Transverse colon (tissue), 4 donors: ENCODE measurements around the gene ZCCHC17. TPM values are rescaled to one million over a fixed set of nuclear protein-coding genes. Genes with fewer than 3 reads are reported as not detected.

Source experiments
- DNase-seq: peaks from one replicate; pipeline ENCODE4 v3.0.0-alpha.2; 2019
- H3K27ac ChIP-seq, 4 donors: fragments of 200-600 bp; sonication (generic); 2 replicates each; pipeline ENCODE4 v1.5.1; 2016 to 2018; ENCODE audit warnings: inconsistent platforms in 4 of 4
- H3K27me3 ChIP-seq: fragments of 200-600 bp; sonication (generic); 2 replicates; pipeline ENCODE4 v1.5.1; 2017; ENCODE audit warnings: inconsistent platforms
- H3K36me3 ChIP-seq, 4 donors: fragments of 200-600 bp; sonication (generic); 2 replicates each; pipeline ENCODE4 v1.5.1; 2017 to 2019; ENCODE audit warnings: inconsistent platforms in 4 of 4
- H3K4me1 ChIP-seq, 4 donors: fragments of 200-600 bp; sonication (generic); 2 replicates each; pipeline ENCODE4 v1.5.1; 2017 to 2020; ENCODE audit warnings: inconsistent platforms in 4 of 4
- H3K4me3 ChIP-seq, 4 donors: fragments of 200-600 bp; sonication (generic); 1 replicate in 1 of 4; 2 replicates in 3 of 4; pipeline versions ENCODE4 v1.5.1 to v1.6.1; 2017 to 2019; ENCODE audit warnings: inconsistent platforms in 4 of 4
- H3K9me3 ChIP-seq, 2 donors: fragments of 200-600 bp; sonication (generic); 2 replicates each; pipeline ENCODE4 v1.5.1; 2017 to 2019; ENCODE audit warnings: inconsistent platforms in 2 of 2
- EP300 ChIP-seq: sonication (generic); formaldehyde crosslinking; IDR thresholded peaks from one replicate; pipeline ENCODE4 v1.6.1; 2017; ENCODE audit warnings: antibody characterized with exemption, low read depth
- POLR2A ChIP-seq: fragments of 450-650 bp; IDR thresholded peaks from one replicate; pipeline ENCODE4 v1.6.1; 2016; ENCODE audit warnings: antibody characterized with exemption, mild to moderate bottlenecking, moderate library complexity
- POLR2AphosphoS5 ChIP-seq, 3 donors: sonication (generic); formaldehyde crosslinking; IDR thresholded peaks; one replicate each; pipeline ENCODE4 v1.6.1; 2016; ENCODE audit warnings: antibody characterized with exemption in 3 of 3
- WGBS, 2 donors: methylation state at CpG; one replicate each; pipeline ENCODE4 v1.1.5; 2018; ENCODE audit warnings: low coverage in 1 of 2; 5-methylcytosine and 5-hydroxymethylcytosine counted together
- in situ Hi-C, 4 donors: fragments of 200-750 bp; cut with MboI; loops; one replicate each; pipeline versions ENCODE4 v1.15.0 to v1.15.1; 2017; ENCODE audit warnings: low sequenced_read_pairs in 3 of 4, low pct_ligation_motif_present in 1 of 4, low pct_unique_long_range_greater_than_20kb in 1 of 4
- intact Hi-C: fragments of 100-400 bp; cut with DNase I; formaldehyde crosslinking; loops from one replicate; pipeline ENCODE4 v1.15.1; 2023; ENCODE audit warnings: low total_unique reads
- total RNA-seq, 4 donors: library from RNA; depleted of rRNA; stranded (reverse); fragments of >200 nt; gene quantifications; one replicate each; pipeline ENCODE4 v1.1.0, GENCODE V29; 2016
- TF ChIP-seq, protein P1 (sequence below), 5 experiments: fragments of 200-600 bp in 3 of 5; fragments of 450-650 bp in 2 of 5; sonication (generic) in 3 of 5; IDR thresholded peaks; 1 replicate in 2 of 5; 2 replicates in 3 of 5; pipeline ENCODE4 v1.5.1; 2016 to 2017; ENCODE audit warnings: antibody characterized with exemption in 5 of 5, inconsistent platforms in 3 of 5, mild to moderate bottlenecking in 2 of 5, moderate library complexity in 1 of 5

Gene ZCCHC17
- total RNA-seq, 4 donors from 2014 or later, result 4.8 to 18.7 (median 13.7) TPM

DNA sequence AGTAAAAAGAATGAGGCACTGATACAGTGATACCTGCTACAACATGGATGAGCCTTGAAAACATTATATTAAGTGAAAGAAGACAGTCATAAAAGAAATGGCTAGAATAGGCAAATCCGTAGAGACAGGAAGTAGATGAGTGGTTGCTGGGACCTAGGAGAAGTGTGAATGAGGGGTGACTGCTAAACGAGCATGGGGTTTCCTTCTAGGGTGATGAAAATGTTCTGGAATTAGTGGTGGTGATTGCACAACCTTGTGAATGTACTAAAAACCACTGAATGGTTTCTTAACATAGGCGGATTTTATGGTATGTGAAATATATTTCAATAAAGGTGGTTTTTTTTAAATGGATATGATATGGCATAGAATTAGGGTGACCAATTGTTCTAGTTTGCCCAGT, 103.6 kb downstream of the ZCCHC17 start:
- H3K27ac ChIP-seq, result no peak overlapping the region
- in situ Hi-C loops, result no loop called here
- intact Hi-C loops, result no loop called here
- no peak for TF ChIP-seq POLR2AphosphoS5 (IDR thresholded peaks at IDR 0.05)
- TF ChIP-seq, protein P1, sequence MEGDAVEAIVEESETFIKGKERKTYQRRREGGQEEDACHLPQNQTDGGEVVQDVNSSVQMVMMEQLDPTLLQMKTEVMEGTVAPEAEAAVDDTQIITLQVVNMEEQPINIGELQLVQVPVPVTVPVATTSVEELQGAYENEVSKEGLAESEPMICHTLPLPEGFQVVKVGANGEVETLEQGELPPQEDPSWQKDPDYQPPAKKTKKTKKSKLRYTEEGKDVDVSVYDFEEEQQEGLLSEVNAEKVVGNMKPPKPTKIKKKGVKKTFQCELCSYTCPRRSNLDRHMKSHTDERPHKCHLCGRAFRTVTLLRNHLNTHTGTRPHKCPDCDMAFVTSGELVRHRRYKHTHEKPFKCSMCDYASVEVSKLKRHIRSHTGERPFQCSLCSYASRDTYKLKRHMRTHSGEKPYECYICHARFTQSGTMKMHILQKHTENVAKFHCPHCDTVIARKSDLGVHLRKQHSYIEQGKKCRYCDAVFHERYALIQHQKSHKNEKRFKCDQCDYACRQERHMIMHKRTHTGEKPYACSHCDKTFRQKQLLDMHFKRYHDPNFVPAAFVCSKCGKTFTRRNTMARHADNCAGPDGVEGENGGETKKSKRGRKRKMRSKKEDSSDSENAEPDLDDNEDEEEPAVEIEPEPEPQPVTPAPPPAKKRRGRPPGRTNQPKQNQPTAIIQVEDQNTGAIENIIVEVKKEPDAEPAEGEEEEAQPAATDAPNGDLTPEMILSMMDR (IDR thresholded peaks at IDR 0.05), result no peak
- no peak for TF ChIP-seq EP300
- no peak for TF ChIP-seq POLR2A
- no peaks in the 10 kb centered on the region for H3K9me3 ChIP-seq
- no peaks in the 10 kb centered on the region for H3K27me3 ChIP-seq
- WGBS, 2 donors, result 41 to 47% methylated on average over 3 of the region's 3 CpGs
- DNase-seq, result no peak
- H3K4me1 ChIP-seq, result no peaks in the 10 kb centered on the region
- no peaks in the 10 kb centered on the region for H3K36me3 ChIP-seq
- H3K4me3 ChIP-seq, result no peak overlapping the region

DNA sequence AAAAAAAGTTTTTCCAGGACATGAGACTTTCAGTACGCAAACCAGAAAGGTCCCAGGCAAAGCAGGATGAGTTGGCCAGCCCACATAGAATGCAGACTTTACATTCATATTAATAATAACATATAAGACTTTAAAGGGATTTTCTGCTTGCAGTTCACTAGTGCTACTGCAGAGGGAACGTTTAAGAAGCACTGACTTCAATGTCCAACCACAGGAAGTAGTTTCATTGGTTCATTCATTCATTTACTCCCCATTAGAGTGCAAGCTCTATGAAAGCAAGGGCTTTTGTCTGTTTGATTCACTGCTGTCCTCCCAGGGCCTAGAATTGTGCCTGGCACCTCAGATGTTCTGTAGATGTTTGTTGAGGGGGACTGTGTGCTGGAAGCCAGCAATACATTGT, 104.4 kb downstream of the ZCCHC17 start:
- TF ChIP-seq EP300 (no peak), POLR2A (no peak), POLR2AphosphoS5 (IDR thresholded peaks at IDR 0.05) (no peak)
- TF ChIP-seq, protein P1 (IDR thresholded peaks at IDR 0.05), result no peak
- Histone ChIP-seq H3K4me3 (no peak overlapping the region), H3K4me1 (no peaks in the 10 kb centered on the region), H3K27ac (no peak overlapping the region), H3K36me3 (no peaks in the 10 kb centered on the region), H3K27me3 (no peaks in the 10 kb centered on the region), H3K9me3 (no peaks in the 10 kb centered on the region)
- intact Hi-C loops (no loop called here), in situ Hi-C loops (no loop called here)
- WGBS, 2 donors, result 0 to 56% methylated on average over 1 to 2 of the region's 2 CpGs
- no peak for DNase-seq

DNA sequence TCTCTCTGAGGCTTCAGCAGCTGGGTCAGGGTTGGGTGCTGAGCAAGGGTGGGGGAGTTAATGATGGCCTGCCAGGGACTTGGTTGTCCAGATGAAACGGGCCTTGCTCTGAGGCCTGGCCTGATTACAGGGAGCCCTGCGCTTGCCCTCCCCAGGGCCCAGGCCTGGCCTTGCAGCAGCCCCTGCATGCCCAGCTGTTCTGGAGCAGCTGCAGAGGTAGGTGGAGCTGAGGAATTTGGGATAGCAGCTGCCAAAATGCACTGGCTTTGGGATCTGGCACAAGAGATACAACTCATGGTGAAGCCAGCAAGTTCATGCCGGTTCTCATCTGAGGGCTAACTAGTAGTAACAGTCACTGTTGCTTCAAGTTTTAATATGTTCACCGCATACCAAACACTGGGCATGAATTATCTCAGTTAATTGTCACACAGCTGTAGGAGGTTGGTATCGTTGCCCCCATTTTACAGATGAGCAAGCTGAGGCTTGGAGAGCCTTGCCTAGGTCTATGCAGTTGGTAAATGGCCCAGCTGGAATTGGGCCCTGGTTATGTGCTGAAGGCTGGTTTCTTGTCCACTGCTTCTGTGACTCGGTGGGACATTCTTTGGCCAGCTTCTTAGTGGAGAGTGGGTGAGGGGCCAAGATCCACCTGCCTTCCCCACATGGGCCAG, 108.9 kb downstream of the ZCCHC17 start:
- Histone ChIP-seq H3K4me1 (no peaks in the 10 kb centered on the region), H3K27ac (no peak overlapping the region), H3K9me3 (no peaks in the 10 kb centered on the region), H3K4me3 (no peak overlapping the region), H3K27me3 (no peaks in the 10 kb centered on the region), H3K36me3 (no peaks in the 10 kb centered on the region)
- in situ Hi-C loops (no loop called here), intact Hi-C loops (no loop called here)
- TF ChIP-seq POLR2AphosphoS5 (IDR thresholded peaks at IDR 0.05), result no peak
- TF ChIP-seq EP300, result no peak
- TF ChIP-seq, protein P1 (IDR thresholded peaks at IDR 0.05), result no peak
- TF ChIP-seq POLR2A, result no peak
- no peak for DNase-seq
- 91 to 100% methylated on average over 1 to 6 of the region's 6 CpGs for WGBS, 2 donors

DNA sequence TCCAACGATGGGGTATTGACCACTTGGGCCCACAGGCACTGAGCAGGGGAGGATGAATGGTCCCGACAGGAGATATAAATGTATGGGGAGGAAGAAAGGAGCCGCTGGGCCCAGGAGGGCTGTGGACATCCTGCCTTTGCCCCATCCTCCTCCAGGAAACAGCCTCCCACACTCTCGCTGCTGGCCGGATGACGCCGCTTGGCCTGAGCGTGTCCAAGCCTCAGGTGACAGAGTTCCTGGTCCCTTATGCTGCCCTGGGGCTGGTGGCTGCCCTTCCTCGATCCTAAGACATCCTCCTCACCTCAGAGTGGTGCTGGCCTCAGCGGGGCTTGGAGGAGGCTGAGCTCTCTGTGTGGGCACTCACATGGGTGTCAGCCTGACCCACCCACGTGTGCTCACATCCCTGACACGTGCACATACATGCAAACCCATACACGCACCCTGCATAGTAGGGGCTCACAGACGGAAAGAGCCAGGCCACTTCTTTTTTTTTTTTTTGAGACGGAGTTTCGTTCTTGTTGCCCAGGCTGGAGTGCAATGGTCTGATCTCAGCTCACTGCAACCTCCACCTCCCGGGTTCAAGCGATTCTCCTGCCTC, 110.3 kb downstream of the ZCCHC17 start:
- H3K4me3 ChIP-seq, result no peak overlapping the region
- H3K27me3 ChIP-seq, result no peaks in the 10 kb centered on the region
- DNase-seq, result no peak
- WGBS, 2 donors, result 73 to 85% methylated on average over 6 to 18 of the region's 18 CpGs
- H3K9me3 ChIP-seq, result no peaks in the 10 kb centered on the region
- TF ChIP-seq EP300 (no peak), POLR2AphosphoS5 (IDR thresholded peaks at IDR 0.05) (no peak), POLR2A (no peak)
- TF ChIP-seq, protein P1 (IDR thresholded peaks at IDR 0.05), result no peak
- H3K27ac ChIP-seq, result no peak overlapping the region
- intact Hi-C loops (no loop called here), in situ Hi-C loops (no loop called here)
- no peaks in the 10 kb centered on the region for H3K36me3 ChIP-seq
- H3K4me1 ChIP-seq, result no peaks in the 10 kb centered on the region
